Heart right ventricle (tissue), 16 donors: ENCODE results near the gene SGSM2. TPM values are rescaled to one million over a fixed set of nuclear protein-coding genes. Genes with fewer than 3 reads are reported as not detected.

Experiments
- ATAC-seq, 8 donors: fragments of 200-7000 bp; cut with Tn5 transposase; one replicate each; pipeline ENCODE4 v1.9.1; 2020; ENCODE audit warnings: mild to moderate bottlenecking in 8 of 8, moderate library complexity in 8 of 8, moderate number of reproducible peaks in 1 of 8
- DNase-seq, 2 donors: peaks; one replicate each; pipeline ENCODE4 v3.0.0-alpha.2; 2020
- H3K27ac ChIP-seq, 10 donors: fragments of 200-600 bp; sonication (generic) in 2 of 10; one replicate each; pipeline versions ENCODE4 v1.5.0 to v1.8.0; 2020 to 2022; ENCODE audit warnings: mild to moderate bottlenecking in 3 of 10
- H3K27me3 ChIP-seq, 7 donors: fragments of 200-600 bp; one replicate each; pipeline ENCODE4 v1.8.0; 2021 to 2022; ENCODE audit warnings: mild to moderate bottlenecking in 2 of 7
- H3K36me3 ChIP-seq, 9 donors: fragments of 200-600 bp; sonication (generic) in 1 of 9; one replicate each; pipeline versions ENCODE4 v1.5.0 to v1.8.0; 2020 to 2022; ENCODE audit warnings: mild to moderate bottlenecking in 2 of 9
- H3K4me1 ChIP-seq, 9 donors: fragments of 200-600 bp; sonication (generic) in 1 of 9; one replicate each; pipeline versions ENCODE4 v1.5.0 to v1.8.0; 2020 to 2022; ENCODE audit warnings: mild to moderate bottlenecking in 4 of 9
- H3K4me3 ChIP-seq, 10 donors: fragments of 200-600 bp; sonication (generic) in 2 of 10; one replicate each; pipeline versions ENCODE4 v1.5.0 to v1.8.0; 2020 to 2022; ENCODE audit warnings: mild to moderate bottlenecking in 7 of 10, moderate library complexity in 2 of 10
- H3K9me3 ChIP-seq, 11 donors: fragments of 200-600 bp in 10 of 11; sonication (generic) in 2 of 11; one replicate each; pipeline versions ENCODE4 v1.5.0 to v1.8.0; 2013 to 2022; ENCODE audit warnings: mild to moderate bottlenecking in 2 of 11, control low read depth in 1 of 11, moderate library complexity in 1 of 11
- CTCF ChIP-seq, 9 donors: fragments of 200-600 bp; sonication (generic) in 2 of 9; IDR thresholded peaks; one replicate each; pipeline versions ENCODE4 v1.5.0 to v1.8.0; 2021 to 2022; ENCODE audit warnings: antibody characterized with exemption in 9 of 9, mild to moderate bottlenecking in 5 of 9, moderate library complexity in 1 of 9
- WGBS, 2 donors: extraction: QIAGEN DNeasy Blood & Tissue Kit; methylation state at CpG; one replicate each; pipeline ENCODE4 v1.1.7; 2013; ENCODE audit warnings: inconsistent platforms in 1 of 2; 5-methylcytosine and 5-hydroxymethylcytosine counted together
- intact Hi-C, 10 donors: fragments of 100-400 bp; cut with DNase I; formaldehyde crosslinking; loops; one replicate each; pipeline versions ENCODE4 v1.11.1 to v1.14.2; 2022
- long read RNA-seq, 3 donors: library from polyadenylated mRNA; unstranded; transcript quantifications; one replicate each; pipeline ENCODE4 v2.0.0, GENCODE V29; 2020 to 2021
- polyA plus RNA-seq, 2 donors: library from polyadenylated mRNA; stranded (reverse); fragments of 200-250 nt; gene quantifications; one replicate each; pipeline ENCODE4 v1.2.3, GENCODE V29; 2013
- total RNA-seq, 10 donors: library from RNA; stranded (reverse); fragmentation: NEBNext Ultra II Directional in 3 of 10; extraction: Animal tissue kit (Norgen Biotek cat#: 25700) in 3 of 10; gene quantifications; one replicate each; pipeline versions ENCODE4 v1.2.1 to v1.2.4, GENCODE V29; 2021 to 2023
- donor health status: Arrhythmogenic right ventricular cardiomyopathy.
- donor health status: ischemic (EF 13 %, LVEDD 7.1; RV severe dilation, severe dysfunction).
- donor health status: healthy with polysubstance abuse.
- donor health status: DM: no; HTN: yes; CAD: no.
- donor health status: DM: no; HTN: no; CAD: no.
- donor health status: ischemic (EF 25% LVEDD 6.9; RV normal size, moderate dysfunction).
- donor health status: ischemic (EF 25% LVEDD 5.7; RV mildly dilated, moderate dysfunction).
- donor health status: healthy.
- donor health status: DM: yes; HTN: yes; CAD: no.
- donor health status: Ischemic cardiomyopathy.
- donor health status: ischemic (EF 35%, LVEDD 5.7; RV mildly dilated, moderate dysfunction).
- donor health status: nonischemic (EF 11% LVEDD 7.7; RV severe dilation, severe dysfunction).
- donor health status: DM: yes; HTN: yes; CAD: no.
- donor health status: PGD.
- donor health status: ischemic (EF 29% LVEDD 5.4; RV normal size, mild dysfunction).
- donor health status: nonischemic (EF 23%, LVEDD 6.1; RV moderate dilation, normal function).

The SGSM2 gene
- total RNA-seq = 10 to 100 TPM; 21.6 to 33.4 (median 27.0) TPM
- polyA plus RNA-seq = 10 to 100 TPM; 21.0 to 75.1 TPM
- long read RNA-seq, donor 1, full-length matches to known transcripts = 9 of 43 reads
- long read RNA-seq, donor 1, partial matches to known transcripts = 14 of 43 reads
- long read RNA-seq, donor 1, other reads (novel, unspliced or antisense) = 20 of 43 reads
- long read RNA-seq, donor 2, full-length matches to known transcripts = 7 of 42 reads
- long read RNA-seq, donor 2, partial matches to known transcripts = 16 of 42 reads
- long read RNA-seq, donor 2, other reads (novel, unspliced or antisense) = 19 of 42 reads
- long read RNA-seq, donor 3, partial matches to known transcripts = 21 of 36 reads
- long read RNA-seq, donor 3, other reads (novel, unspliced or antisense) = 11 of 36 reads

- no peaks in the 10 kb centered on the region for H3K27me3 ChIP-seq
- peak within 1 kb of the TSS; percentile 63 to 97 (median 86) for H3K4me3 ChIP-seq
- peak within 1 kb of the TSS; percentile 63 to 92 (median 86) for H3K27ac ChIP-seq
- intact Hi-C loops = no loop called here
- H3K4me1 ChIP-seq = peaks cover 7 to 31% (median 25%) of the 10 kb centered on the region in 9 donors
- WGBS, 2 donors = 1% methylated on average over 67 to 77 of the region's 77 CpGs
- no peaks in the 10 kb centered on the region for H3K9me3 ChIP-seq
- TF ChIP-seq CTCF (IDR thresholded peaks at IDR 0.05) = no peak
- DNase-seq = peak; percentile 71 to 74
- peaks cover 0 to 49% (median 30%) of the 10 kb centered on the region in 9 donors for H3K36me3 ChIP-seq
- ATAC-seq = peak; percentile 67 to 87 (median 70)
Measured at GRCh38 chr17:2336852-2337543, at the start of gene SGSM2. SGSM2 (plus strand) TSS chr17:2337501; CDS start chr17:2337689, 188 bp downstream.

GRCh38 chr17:2289878-2290478 lies 47.3 kb upstream of the SGSM2 start:
- intact Hi-C loops = loop anchor here in 4 of 10 donors (5.0 to 10.0 kb wide), 3 partner anchors 235 to 385 kb away; partner anchors contain the start of gene HIC1 (in 1 of the 4)

GRCh38 chr17:2292100-2292499 lies 45.2 kb upstream of the SGSM2 start:
- ATAC-seq = no peak
- Histone ChIP-seq H3K9me3 (no peaks in the 10 kb centered on the region), H3K36me3 (peaks cover 0 to 100% (median 57%) of the 10 kb centered on the region in 9 donors), H3K27ac (no peak overlapping the region), H3K27me3 (no peaks in the 10 kb centered on the region), H3K4me3 (no peak overlapping the region), H3K4me1 (peaks cover 0 to 8% (median 0%) of the 10 kb centered on the region in 9 donors)
- no peak for DNase-seq
- 85 to 86% methylated on average over 2 of the region's 2 CpGs for WGBS, 2 donors
- intact Hi-C loops = no loop called here
- TF ChIP-seq CTCF (IDR thresholded peaks at IDR 0.05) = no peak

More at GRCh38 chr17:2289878-2290478, 47.3 kb upstream of the SGSM2 start:
- H3K4me3 ChIP-seq = no peak overlapping the region
- ATAC-seq (no peak), DNase-seq (no peak)
- H3K27ac ChIP-seq = no peak overlapping the region
- 93 to 97% methylated on average over 5 of the region's 5 CpGs for WGBS, 2 donors
- no peaks in the 10 kb centered on the region for H3K4me1 ChIP-seq
- H3K36me3 ChIP-seq = peaks cover 0 to 100% (median 37%) of the 10 kb centered on the region in 9 donors
- no peaks in the 10 kb centered on the region for H3K27me3 ChIP-seq
- no peak for TF ChIP-seq CTCF (IDR thresholded peaks at IDR 0.05)
- no peaks in the 10 kb centered on the region for H3K9me3 ChIP-seq

GRCh38 chr17:2295575-2295974 lies 41.7 kb upstream of the SGSM2 start:
- H3K4me3 ChIP-seq = no peak overlapping the region
- DNase-seq (no peak), ATAC-seq (no peak)
- no peak for TF ChIP-seq CTCF (IDR thresholded peaks at IDR 0.05)
- peaks cover 0 to 100% (median 51%) of the 10 kb centered on the region in 9 donors for H3K36me3 ChIP-seq
- WGBS, 2 donors = 75 to 83% methylated on average over 1 of the region's 1 CpG
- H3K27me3 ChIP-seq = no peaks in the 10 kb centered on the region
- H3K4me1 ChIP-seq = peaks cover 0 to 8% (median 0%) of the 10 kb centered on the region in 9 donors
- H3K9me3 ChIP-seq = no peaks in the 10 kb centered on the region
- intact Hi-C loops = no loop called here
- no peak overlapping the region for H3K27ac ChIP-seq
